Neural progenitor cell (in vitro differentiated cells): ENCODE results near the gene STAC2.

Experiments used
- CTCF ChIP-seq: fragments of 200-600 bp; sonication (generic); IDR thresholded peaks from 2 replicates; pipeline ENCODE4 v1.5.1; 2017; ENCODE audit warnings: antibody characterized with exemption, mild to moderate bottlenecking
- EZH2 ChIP-seq: fragments of 200-600 bp; sonication (generic); IDR thresholded peaks from 2 replicates; pipeline ENCODE4 v1.6.1; 2017; ENCODE audit warnings: antibody characterized with exemption, mild to moderate bottlenecking, moderate library complexity
- EZH2phosphoT487 ChIP-seq: fragments of 200-600 bp; sonication (generic); IDR thresholded peaks from 2 replicates; pipeline ENCODE4 v1.6.1; 2017; ENCODE audit warnings: antibody characterized with exemption

- TF ChIP-seq CTCF (no peak), EZH2phosphoT487 (no peak), EZH2 (no peak)
Observed at GRCh38 chr17:39251997-39252396, 26.3 kb upstream of the STAC2 start.
